Liver (tissue), 9 donors: ENCODE data around the gene FBN1. TPM values are rescaled to one million over a fixed set of nuclear protein-coding genes. Genes with fewer than 3 reads are reported as not detected.

Experiments used
- DNase-seq: peaks from one replicate; pipeline ENCODE4 v3.0.0-alpha.2; 2017; ENCODE audit warnings: low spot score
- H3K27ac ChIP-seq, 2 donors: one replicate each; pipeline ENCODE4 v1.7.0; 2013; ENCODE audit warnings: inconsistent platforms in 2 of 2, low read length in 2 of 2, control low read depth in 1 of 2, low read depth in 1 of 2, mild to moderate bottlenecking in 1 of 2
- H3K27me3 ChIP-seq, 4 donors: one replicate each; pipeline versions ENCODE4 v1.6.1 to v1.7.0; 2013; ENCODE audit warnings: low read length in 3 of 4, inconsistent platforms in 1 of 4, mild to moderate bottlenecking in 1 of 4, moderate library complexity in 1 of 4; ENCODE audit not compliant: control insufficient read depth in 4 of 4, insufficient read depth in 4 of 4
- H3K36me3 ChIP-seq, 4 donors: one replicate each; pipeline versions ENCODE4 v1.6.1 to v1.7.0; 2013; ENCODE audit warnings: low read length in 3 of 4, mild to moderate bottlenecking in 3 of 4, low read depth in 1 of 4, moderate library complexity in 1 of 4; ENCODE audit not compliant: control insufficient read depth in 4 of 4, insufficient read depth in 3 of 4
- H3K4me1 ChIP-seq, 4 donors: one replicate each; pipeline versions ENCODE4 v1.6.1 to v1.7.0; 2013; ENCODE audit warnings: low read length in 3 of 4, mild to moderate bottlenecking in 3 of 4, moderate library complexity in 1 of 4; ENCODE audit not compliant: control insufficient read depth in 4 of 4, insufficient read depth in 4 of 4
- H3K4me3 ChIP-seq, 3 donors: one replicate each; pipeline versions ENCODE4 v1.6.1 to v1.7.0; 2013; ENCODE audit warnings: low read length in 3 of 3, control low read depth in 1 of 3, low read depth in 1 of 3, mild to moderate bottlenecking in 1 of 3
- H3K9ac ChIP-seq, 2 donors: one replicate each; pipeline ENCODE4 v1.7.0; 2013; ENCODE audit warnings: low read length in 2 of 2, mild to moderate bottlenecking in 2 of 2, moderate library complexity in 2 of 2, control low read depth in 1 of 2, low read depth in 1 of 2
- H3K9me3 ChIP-seq, 4 donors: one replicate each; pipeline versions ENCODE4 v1.6.1 to v1.7.0; 2013; ENCODE audit warnings: low read length in 3 of 4; ENCODE audit not compliant: control insufficient read depth in 4 of 4
- EGR1 ChIP-seq, 2 donors: IDR thresholded peaks; 2 replicates each; pipeline ENCODE4 v1.6.1; 2016 to 2018; ENCODE audit warnings: antibody characterized with exemption in 2 of 2, low read depth in 2 of 2
- FOXA1 ChIP-seq: IDR thresholded peaks from 2 replicates; pipeline ENCODE4 v1.6.1; 2016; ENCODE audit warnings: antibody characterized with exemption
- FOXA2 ChIP-seq: IDR thresholded peaks from 2 replicates; pipeline ENCODE4 v1.6.1; 2016; ENCODE audit warnings: antibody characterized with exemption
- GABPA ChIP-seq, 2 donors: IDR thresholded peaks in 1 of 2; conservative IDR thresholded peaks in 1 of 2; 2 replicates each; pipeline ENCODE4 v1.6.1; 2016; ENCODE audit warnings: antibody characterized with exemption in 2 of 2, mild to moderate bottlenecking in 1 of 2, moderate library complexity in 1 of 2
- HNF4A ChIP-seq, 2 donors: conservative IDR thresholded peaks; 2 replicates each; pipeline ENCODE4 v1.6.1; 2016; ENCODE audit warnings: antibody characterized with exemption in 2 of 2, mild to moderate bottlenecking in 2 of 2
- HNF4G ChIP-seq: IDR thresholded peaks from 2 replicates; pipeline ENCODE4 v1.6.1; 2016; ENCODE audit warnings: antibody characterized with exemption
- JUND ChIP-seq, 2 donors: IDR thresholded peaks; 2 replicates each; pipeline ENCODE4 v1.6.1; 2016; ENCODE audit warnings: antibody characterized with exemption in 2 of 2
- NR2F2 ChIP-seq: IDR thresholded peaks from 2 replicates; pipeline ENCODE4 v1.6.1; 2016; ENCODE audit warnings: antibody characterized with exemption
- RAD21 ChIP-seq, 2 donors: IDR thresholded peaks; 2 replicates each; pipeline ENCODE4 v1.6.1; 2016; ENCODE audit warnings: antibody characterized with exemption in 2 of 2, mild to moderate bottlenecking in 2 of 2
- RXRA ChIP-seq, 2 donors: IDR thresholded peaks; 2 replicates each; pipeline ENCODE4 v1.6.1; 2017 to 2018; ENCODE audit warnings: antibody characterized with exemption in 2 of 2, mild to moderate bottlenecking in 1 of 2
- SP1 ChIP-seq: IDR thresholded peaks from 2 replicates; pipeline ENCODE4 v1.6.1; 2018; ENCODE audit warnings: antibody characterized with exemption, mild to moderate bottlenecking
- TAF1 ChIP-seq: conservative IDR thresholded peaks from 2 replicates; pipeline ENCODE4 v1.6.1; 2016; ENCODE audit warnings: antibody characterized with exemption, mild to moderate bottlenecking
- YY1 ChIP-seq: IDR thresholded peaks from 2 replicates; pipeline ENCODE4 v1.6.1; 2016; ENCODE audit warnings: antibody characterized with exemption, mild to moderate bottlenecking
- polyA plus RNA-seq, 2 donors: library from polyadenylated mRNA; stranded (reverse) in 1 of 2; unstranded in 1 of 2; fragments of 200-250 nt in 1 of 2; fragments of >200 nt in 1 of 2; fragmentation: Nextera tagmentation in 1 of 2; extraction: Ambion mirVana in 1 of 2; gene quantifications; one replicate each; pipeline versions ENCODE4 v1.2.1 to v1.2.3, GENCODE V29; 2013 to 2015
- total RNA-seq, 2 donors: library from RNA; depleted of rRNA; stranded (reverse); fragments of >200 nt; gene quantifications; one replicate each; pipeline ENCODE4 v1.2.3, GENCODE V29; 2014
- TF ChIP-seq, protein P1 (sequence below): fragments of 150-350 bp; IDR thresholded peaks from 2 replicates; pipeline ENCODE4 v1.5.1; 2017; ENCODE audit warnings: improper control_type of control experiment, low read depth, low read length; ENCODE audit not compliant: missing input control
- TF ChIP-seq, protein P2 (sequence below): IDR thresholded peaks from 2 replicates; pipeline ENCODE4 v1.6.1; 2016; ENCODE audit warnings: antibody characterized with exemption
- TF ChIP-seq, protein P3 (sequence below): IDR thresholded peaks from 2 replicates; pipeline ENCODE4 v1.6.1; 2016; ENCODE audit warnings: antibody characterized with exemption
- TF ChIP-seq, protein P4 (sequence below): IDR thresholded peaks from 2 replicates; pipeline ENCODE4 v1.6.1; 2016; ENCODE audit warnings: antibody characterized with exemption, mild to moderate bottlenecking
- TF ChIP-seq, protein P5 (sequence below): IDR thresholded peaks from 2 replicates; pipeline ENCODE4 v1.6.1; 2016; ENCODE audit warnings: antibody characterized with exemption
- donor health status: healthy.
- donor health status: healthy.
- donor health status: healthy.
- donor health status: healthy.
- donor health status: healthy.

The FBN1 gene
- total and polyA plus RNA-seq, 4 donors = 1.3 to 20.1 (median 12.4) TPM

DNA sequence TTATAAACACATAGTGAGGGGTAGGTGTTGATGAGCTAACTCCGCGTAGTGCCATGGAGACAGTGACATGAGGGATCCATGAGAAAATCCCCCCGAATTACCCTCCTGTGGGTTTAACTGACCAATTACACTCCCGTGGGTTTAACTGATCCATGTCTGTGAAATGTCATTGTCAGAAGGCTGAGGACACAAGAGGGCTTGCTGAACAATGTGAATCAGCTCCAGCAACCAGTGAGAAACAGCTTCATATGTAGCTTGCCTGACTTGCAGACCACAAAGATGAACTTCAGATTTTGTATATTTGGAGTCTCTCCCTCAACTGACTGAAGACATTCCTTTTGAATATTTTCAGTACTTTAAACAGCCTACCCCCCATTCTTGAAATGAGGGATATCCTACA, 144.9 kb downstream of the FBN1 start (continued):
- TF ChIP-seq, protein P1, sequence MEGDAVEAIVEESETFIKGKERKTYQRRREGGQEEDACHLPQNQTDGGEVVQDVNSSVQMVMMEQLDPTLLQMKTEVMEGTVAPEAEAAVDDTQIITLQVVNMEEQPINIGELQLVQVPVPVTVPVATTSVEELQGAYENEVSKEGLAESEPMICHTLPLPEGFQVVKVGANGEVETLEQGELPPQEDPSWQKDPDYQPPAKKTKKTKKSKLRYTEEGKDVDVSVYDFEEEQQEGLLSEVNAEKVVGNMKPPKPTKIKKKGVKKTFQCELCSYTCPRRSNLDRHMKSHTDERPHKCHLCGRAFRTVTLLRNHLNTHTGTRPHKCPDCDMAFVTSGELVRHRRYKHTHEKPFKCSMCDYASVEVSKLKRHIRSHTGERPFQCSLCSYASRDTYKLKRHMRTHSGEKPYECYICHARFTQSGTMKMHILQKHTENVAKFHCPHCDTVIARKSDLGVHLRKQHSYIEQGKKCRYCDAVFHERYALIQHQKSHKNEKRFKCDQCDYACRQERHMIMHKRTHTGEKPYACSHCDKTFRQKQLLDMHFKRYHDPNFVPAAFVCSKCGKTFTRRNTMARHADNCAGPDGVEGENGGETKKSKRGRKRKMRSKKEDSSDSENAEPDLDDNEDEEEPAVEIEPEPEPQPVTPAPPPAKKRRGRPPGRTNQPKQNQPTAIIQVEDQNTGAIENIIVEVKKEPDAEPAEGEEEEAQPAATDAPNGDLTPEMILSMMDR = no peak
- no peak for TF ChIP-seq YY1
- TF ChIP-seq GABPA (IDR thresholded peaks at IDR 0.05 in 1 of 2, conservative IDR thresholded peaks at IDR 0.05 in 1 of 2) = no peak

DNA sequence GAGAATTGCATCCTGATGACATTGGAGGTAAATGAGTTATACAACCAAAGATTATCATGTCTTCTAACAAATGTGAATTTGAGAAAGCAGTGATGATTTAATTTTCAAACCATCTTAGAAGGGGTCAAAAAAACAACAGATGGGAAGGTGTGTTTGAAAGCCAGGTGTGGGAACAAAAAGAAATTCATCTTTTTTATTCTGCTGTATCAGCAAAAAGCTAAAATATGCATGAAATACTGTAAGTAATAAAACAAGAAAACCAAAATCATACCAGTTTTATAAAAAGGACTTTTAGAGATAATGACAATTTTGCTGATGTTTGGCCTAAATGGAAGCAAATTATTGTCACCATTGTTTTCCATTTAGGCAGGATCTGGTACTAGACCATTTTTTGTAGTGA, 145.5 kb downstream of the FBN1 start:
- Histone ChIP-seq H3K36me3 (no peaks in the 10 kb centered on the region), H3K4me1 (no peaks in the 10 kb centered on the region)

More for the DNA sequence above, 145.5 kb downstream of the FBN1 start:
- no peak overlapping the region for H3K27ac ChIP-seq
- TF ChIP-seq FOXA1 = no peak
- TF ChIP-seq GABPA (IDR thresholded peaks at IDR 0.05 in 1 of 2, conservative IDR thresholded peaks at IDR 0.05 in 1 of 2) = no peak
- TF ChIP-seq EGR1 (IDR thresholded peaks at IDR 0.05; ENCODE audit: low read depth in 2 of 2) = no peak
- TF ChIP-seq, protein P2, sequence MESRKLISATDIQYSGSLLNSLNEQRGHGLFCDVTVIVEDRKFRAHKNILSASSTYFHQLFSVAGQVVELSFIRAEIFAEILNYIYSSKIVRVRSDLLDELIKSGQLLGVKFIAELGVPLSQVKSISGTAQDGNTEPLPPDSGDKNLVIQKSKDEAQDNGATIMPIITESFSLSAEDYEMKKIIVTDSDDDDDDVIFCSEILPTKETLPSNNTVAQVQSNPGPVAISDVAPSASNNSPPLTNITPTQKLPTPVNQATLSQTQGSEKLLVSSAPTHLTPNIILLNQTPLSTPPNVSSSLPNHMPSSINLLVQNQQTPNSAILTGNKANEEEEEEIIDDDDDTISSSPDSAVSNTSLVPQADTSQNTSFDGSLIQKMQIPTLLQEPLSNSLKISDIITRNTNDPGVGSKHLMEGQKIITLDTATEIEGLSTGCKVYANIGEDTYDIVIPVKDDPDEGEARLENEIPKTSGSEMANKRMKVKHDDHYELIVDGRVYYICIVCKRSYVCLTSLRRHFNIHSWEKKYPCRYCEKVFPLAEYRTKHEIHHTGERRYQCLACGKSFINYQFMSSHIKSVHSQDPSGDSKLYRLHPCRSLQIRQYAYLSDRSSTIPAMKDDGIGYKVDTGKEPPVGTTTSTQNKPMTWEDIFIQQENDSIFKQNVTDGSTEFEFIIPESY = no peak
- TF ChIP-seq JUND (IDR thresholded peaks at IDR 0.05) = no peak
- TF ChIP-seq, protein P3, sequence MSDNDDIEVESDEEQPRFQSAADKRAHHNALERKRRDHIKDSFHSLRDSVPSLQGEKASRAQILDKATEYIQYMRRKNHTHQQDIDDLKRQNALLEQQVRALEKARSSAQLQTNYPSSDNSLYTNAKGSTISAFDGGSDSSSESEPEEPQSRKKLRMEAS = no peak
- TF ChIP-seq, protein P4, sequence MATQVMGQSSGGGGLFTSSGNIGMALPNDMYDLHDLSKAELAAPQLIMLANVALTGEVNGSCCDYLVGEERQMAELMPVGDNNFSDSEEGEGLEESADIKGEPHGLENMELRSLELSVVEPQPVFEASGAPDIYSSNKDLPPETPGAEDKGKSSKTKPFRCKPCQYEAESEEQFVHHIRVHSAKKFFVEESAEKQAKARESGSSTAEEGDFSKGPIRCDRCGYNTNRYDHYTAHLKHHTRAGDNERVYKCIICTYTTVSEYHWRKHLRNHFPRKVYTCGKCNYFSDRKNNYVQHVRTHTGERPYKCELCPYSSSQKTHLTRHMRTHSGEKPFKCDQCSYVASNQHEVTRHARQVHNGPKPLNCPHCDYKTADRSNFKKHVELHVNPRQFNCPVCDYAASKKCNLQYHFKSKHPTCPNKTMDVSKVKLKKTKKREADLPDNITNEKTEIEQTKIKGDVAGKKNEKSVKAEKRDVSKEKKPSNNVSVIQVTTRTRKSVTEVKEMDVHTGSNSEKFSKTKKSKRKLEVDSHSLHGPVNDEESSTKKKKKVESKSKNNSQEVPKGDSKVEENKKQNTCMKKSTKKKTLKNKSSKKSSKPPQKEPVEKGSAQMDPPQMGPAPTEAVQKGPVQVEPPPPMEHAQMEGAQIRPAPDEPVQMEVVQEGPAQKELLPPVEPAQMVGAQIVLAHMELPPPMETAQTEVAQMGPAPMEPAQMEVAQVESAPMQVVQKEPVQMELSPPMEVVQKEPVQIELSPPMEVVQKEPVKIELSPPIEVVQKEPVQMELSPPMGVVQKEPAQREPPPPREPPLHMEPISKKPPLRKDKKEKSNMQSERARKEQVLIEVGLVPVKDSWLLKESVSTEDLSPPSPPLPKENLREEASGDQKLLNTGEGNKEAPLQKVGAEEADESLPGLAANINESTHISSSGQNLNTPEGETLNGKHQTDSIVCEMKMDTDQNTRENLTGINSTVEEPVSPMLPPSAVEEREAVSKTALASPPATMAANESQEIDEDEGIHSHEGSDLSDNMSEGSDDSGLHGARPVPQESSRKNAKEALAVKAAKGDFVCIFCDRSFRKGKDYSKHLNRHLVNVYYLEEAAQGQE = no peak
- no peak for TF ChIP-seq HNF4G
- no peak for TF ChIP-seq RXRA (IDR thresholded peaks at IDR 0.05)
- no peak for TF ChIP-seq SP1
- TF ChIP-seq YY1 = no peak
- TF ChIP-seq, protein P1 = no peak
- no peak for TF ChIP-seq HNF4A (conservative IDR thresholded peaks at IDR 0.05)
- TF ChIP-seq FOXA2 = no peak
- TF ChIP-seq, protein P5, sequence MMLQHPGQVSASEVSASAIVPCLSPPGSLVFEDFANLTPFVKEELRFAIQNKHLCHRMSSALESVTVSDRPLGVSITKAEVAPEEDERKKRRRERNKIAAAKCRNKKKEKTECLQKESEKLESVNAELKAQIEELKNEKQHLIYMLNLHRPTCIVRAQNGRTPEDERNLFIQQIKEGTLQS = no peak
- no peak for TF ChIP-seq TAF1
- TF ChIP-seq RAD21 (IDR thresholded peaks at IDR 0.05) = no peak
- TF ChIP-seq NR2F2 = no peak
- no peak overlapping the region for H3K4me3 ChIP-seq
- H3K27me3 ChIP-seq = no peaks in the 10 kb centered on the region
- H3K9ac ChIP-seq = no peak overlapping the region
- H3K9me3 ChIP-seq = no peaks in the 10 kb centered on the region
- DNase-seq = no peak
